PC-9 (cell line): ENCODE measurements around the gene NDUFS7. TPM values are rescaled to one million over a fixed set of nuclear protein-coding genes. Genes with fewer than 3 reads are reported as not detected.

Experiments used
- BruUV-seq: library from RNA; stranded (reverse); fragments of 400-500 nt; replicated peaks from 2 replicates; lab custom pipeline; 2021; lab: Mats Ljungman, UMichigan
- CTCF ChIA-PET: fragments of 300-600 bp; sonication (Branson Sonifier 250); formaldehyde crosslinking; loops from one replicate; lab custom pipeline; 2022; ENCODE audit warnings: antibody characterized with exemption; lab: Charles Lee
- POLR2A ChIA-PET: fragments of 300-600 bp; sonication (Branson Sonifier 250); formaldehyde crosslinking; loops from one replicate; lab custom pipeline; 2022; ENCODE audit warnings: antibody characterized with exemption; ENCODE audit not compliant: unreplicated experiment; lab: Charles Lee
- DNase-seq, 2 experiments: peaks; one replicate each; pipeline versions ENCODE4 v3.0.0 to v3.0.0-alpha.2; 2015 to 2022; ENCODE audit warnings: mixed read lengths in 1 of 2
- H2AFZ ChIP-seq: fragments of 200-600 bp; sonication (generic); 2 replicates; pipeline ENCODE4 v1.8.1; 2017; ENCODE audit warnings: antibody characterized with exemption
- H3F3A ChIP-seq: fragments of 200-600 bp; sonication (generic); 2 replicates; pipeline ENCODE4 v1.8.1; 2017; ENCODE audit warnings: antibody characterized with exemption, mild to moderate bottlenecking, low read depth; ENCODE audit not compliant: insufficient read depth
- H3K27ac ChIP-seq: fragments of 200-600 bp; sonication (generic); 2 replicates; pipeline ENCODE4 v1.6.1; 2016; ENCODE audit warnings: mixed run types
- H3K27me3 ChIP-seq: fragments of 200-600 bp; sonication (generic); 2 replicates; pipeline ENCODE4 v1.6.1; 2016; ENCODE audit warnings: low read depth, mixed run types; ENCODE audit not compliant: insufficient read depth
- H3K36me3 ChIP-seq: fragments of 200-600 bp; sonication (generic); 2 replicates; pipeline ENCODE4 v1.6.1; 2016; ENCODE audit warnings: low read depth, mixed run types
- H3K4me1 ChIP-seq: fragments of 200-600 bp; sonication (generic); replicated peaks from 2 replicates; pipeline ENCODE4 v1.6.1; 2016; ENCODE audit warnings: mixed run types; ENCODE audit not compliant: insufficient read depth
- H3K4me2 ChIP-seq: fragments of 200-600 bp; sonication (generic); 2 replicates; pipeline ENCODE4 v1.6.1; 2017; ENCODE audit warnings: mixed run types
- H3K4me3 ChIP-seq: fragments of 200-600 bp; sonication (generic); 2 replicates; pipeline ENCODE4 v1.6.1; 2016; ENCODE audit warnings: mixed run types
- H3K79me2 ChIP-seq: fragments of 200-600 bp; sonication (generic); 2 replicates; pipeline ENCODE4 v1.6.1; 2017; ENCODE audit warnings: low read depth, mixed run types
- H3K9me2 ChIP-seq: fragments of 200-600 bp; sonication (generic); 2 replicates; pipeline ENCODE4 v1.8.1; 2017; ENCODE audit warnings: mild to moderate bottlenecking; ENCODE audit not compliant: insufficient read depth
- H3K9me3 ChIP-seq: fragments of 200-600 bp; sonication (generic); 2 replicates; pipeline ENCODE4 v1.8.1; 2016; ENCODE audit warnings: low read depth; ENCODE audit not compliant: insufficient read depth
- H4K20me1 ChIP-seq: fragments of 200-600 bp; sonication (generic); 2 replicates; pipeline ENCODE4 v1.8.1; 2017; ENCODE audit not compliant: insufficient read depth
- EZH2 ChIP-seq: fragments of 200-600 bp; sonication (generic); IDR thresholded peaks from 2 replicates; pipeline ENCODE4 v1.8.0; 2017; ENCODE audit warnings: antibody characterized with exemption, low read depth
- intact Hi-C: fragments of 100-400 bp; cut with micrococcal nuclease; formaldehyde crosslinking; loops from one replicate; pipeline ENCODE4 v1.10.0; 2022; ENCODE audit not compliant: unreplicated experiment
- total RNA-seq: library from RNA; stranded (reverse); gene quantifications from 2 replicates; pipeline ENCODE4 v1.2.3, GENCODE V29; 2021
- TF ChIP-seq, protein P1 (sequence below): fragments of 200-600 bp; sonication (generic); conservative IDR thresholded peaks from 2 replicates; pipeline ENCODE4 v1.6.1; 2017; ENCODE audit warnings: mixed run types, antibody characterized with exemption, mild to moderate bottlenecking, moderate library complexity

Gene NDUFS7
- total RNA-seq, 1 experiment from 2014 or later: 67.5 TPM

- no peak for DNase-seq
- intact Hi-C loops: no loop called here
- ChIA-PET POLR2A (no interaction called here), CTCF (no interaction called here)
- Histone ChIP-seq H3K4me2 (no peak overlapping the region), H3K9me3 (no peaks in the 10 kb centered on the region), H3K36me3 (no peaks in the 10 kb centered on the region), H3K79me2 (no peaks in the 10 kb centered on the region), H4K20me1 (no peaks in the 10 kb centered on the region), H3K4me1 (peaks cover 7% of the 10 kb centered on the region; the same call in 1 of the 2 replicates), H3K27ac (no peak overlapping the region), H3K9me2 (no peaks in the 10 kb centered on the region), H3F3A (peaks cover 5% of the 10 kb centered on the region; the same call in 1 of the 2 replicates), H2AFZ (no peak overlapping the region), H3K4me3 (no peak overlapping the region), H3K27me3 (no peaks in the 10 kb centered on the region)
- no peak for TF ChIP-seq EZH2
- TF ChIP-seq, protein P1, sequence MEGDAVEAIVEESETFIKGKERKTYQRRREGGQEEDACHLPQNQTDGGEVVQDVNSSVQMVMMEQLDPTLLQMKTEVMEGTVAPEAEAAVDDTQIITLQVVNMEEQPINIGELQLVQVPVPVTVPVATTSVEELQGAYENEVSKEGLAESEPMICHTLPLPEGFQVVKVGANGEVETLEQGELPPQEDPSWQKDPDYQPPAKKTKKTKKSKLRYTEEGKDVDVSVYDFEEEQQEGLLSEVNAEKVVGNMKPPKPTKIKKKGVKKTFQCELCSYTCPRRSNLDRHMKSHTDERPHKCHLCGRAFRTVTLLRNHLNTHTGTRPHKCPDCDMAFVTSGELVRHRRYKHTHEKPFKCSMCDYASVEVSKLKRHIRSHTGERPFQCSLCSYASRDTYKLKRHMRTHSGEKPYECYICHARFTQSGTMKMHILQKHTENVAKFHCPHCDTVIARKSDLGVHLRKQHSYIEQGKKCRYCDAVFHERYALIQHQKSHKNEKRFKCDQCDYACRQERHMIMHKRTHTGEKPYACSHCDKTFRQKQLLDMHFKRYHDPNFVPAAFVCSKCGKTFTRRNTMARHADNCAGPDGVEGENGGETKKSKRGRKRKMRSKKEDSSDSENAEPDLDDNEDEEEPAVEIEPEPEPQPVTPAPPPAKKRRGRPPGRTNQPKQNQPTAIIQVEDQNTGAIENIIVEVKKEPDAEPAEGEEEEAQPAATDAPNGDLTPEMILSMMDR: no peak
- BruUV-seq: no TSS peak
These were observed 32.3 kb upstream of the NDUFS7 start for GRCh38 chr19:1351381-1351851.

DNA sequence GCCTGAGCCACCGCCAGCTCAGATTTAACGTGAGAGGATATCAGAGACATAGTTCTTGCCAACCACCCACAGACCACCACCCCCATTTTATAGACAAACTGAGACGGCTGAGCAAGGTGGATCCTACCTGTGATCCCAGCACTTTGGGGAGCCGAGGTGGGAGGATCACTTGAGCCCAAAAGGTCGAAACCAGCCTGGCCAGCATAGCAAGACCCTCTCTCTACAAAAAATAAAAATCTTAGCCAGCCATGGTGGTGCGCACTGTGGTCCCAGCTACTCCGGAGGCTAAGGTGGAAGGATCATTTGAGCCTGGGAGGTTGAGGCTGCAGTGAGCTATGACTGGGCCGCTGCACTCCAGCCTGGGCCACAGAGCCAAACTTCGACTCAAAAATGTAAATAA lies 30.6 kb upstream of the NDUFS7 start:
- H3K4me1 ChIP-seq: peaks cover 7% of the 10 kb centered on the region; the same call in 1 of the 2 replicates
- H3K4me3 ChIP-seq: no peak overlapping the region
- no peak overlapping the region for H3K4me2 ChIP-seq
- BruUV-seq: no TSS peak
- peaks cover 5% of the 10 kb centered on the region; the same call in 1 of the 2 replicates for H3F3A ChIP-seq
- H3K27ac ChIP-seq: no peak overlapping the region
- no peaks in the 10 kb centered on the region for H3K27me3 ChIP-seq
- 0 out of 2 replicates have a peak, but pooled peaks cover 3% of the 10 kb centered on the region for H3K79me2 ChIP-seq
- no peak for TF ChIP-seq EZH2
- TF ChIP-seq, protein P1: no peak
- POLR2A ChIA-PET: no interaction called here
- H3K36me3 ChIP-seq: no peaks in the 10 kb centered on the region
- CTCF ChIA-PET: no interaction called here
- intact Hi-C loops: no loop called here
- H3K9me3 ChIP-seq: no peaks in the 10 kb centered on the region
- no peaks in the 10 kb centered on the region for H3K9me2 ChIP-seq
- no peak for DNase-seq
- no peak overlapping the region for H2AFZ ChIP-seq
- no peaks in the 10 kb centered on the region for H4K20me1 ChIP-seq

- 0 out of 2 replicates have a peak, but pooled peaks cover 3% of the 10 kb centered on the region for H3K79me2 ChIP-seq
- no peaks in the 10 kb centered on the region for H3K9me2 ChIP-seq
- no peaks in the 10 kb centered on the region for H3K9me3 ChIP-seq
- H3K4me1 ChIP-seq: peaks cover 7% of the 10 kb centered on the region; the same call in 1 of the 2 replicates
- ChIA-PET CTCF (no interaction called here), POLR2A (interaction anchor here (0.6 to 0.7 kb wide), 3 partner anchors 101 to 312 kb away, joined by 4 to 7 read pairs (median 4); partner anchors contain the start of gene MBD3)
- peaks cover 5% of the 10 kb centered on the region; the same call in 1 of the 2 replicates for H3F3A ChIP-seq
- intact Hi-C loops: no loop called here
- H3K27me3 ChIP-seq: no peaks in the 10 kb centered on the region
- no peaks in the 10 kb centered on the region for H4K20me1 ChIP-seq
- BruUV-seq: no TSS peak
- H3K27ac ChIP-seq: no peak overlapping the region
- DNase-seq: no peak
- H3K4me3 ChIP-seq: peak overlapping the region; percentile 53; the same call in 1 of the 2 replicates
- H3K4me2 ChIP-seq: peak overlapping the region; percentile 78
- no peak for TF ChIP-seq EZH2
- TF ChIP-seq, protein P1: no peak
- no peaks in the 10 kb centered on the region for H3K36me3 ChIP-seq
- H2AFZ ChIP-seq: no peak overlapping the region
These were observed 28.6 kb upstream of the NDUFS7 start for GRCh38 chr19:1354970-1355567.
